ENCODE results near the gene NCAPG2. TPM values are rescaled to one million over a fixed set of nuclear protein-coding genes. Genes with fewer than 3 reads are reported as not detected.

Gene NCAPG2
- total and polyA plus RNA-seq, 10 of the 15 experiments (the other 5 are each of a cell fraction or from before 2014, with no cell fraction given): 11.2 to 78.2 (median 49.2) TPM

- Histone ChIP-seq H3K4me2 (ENCODE audit: control insufficient read depth, insufficient read depth) (no peak overlapping the region), H3K4me1 (ENCODE audit: control insufficient read depth, insufficient read depth, low read length) (peaks cover 15% of the 10 kb centered on the region), H3K9me3 (replicated peaks; ENCODE audit: control insufficient read depth, insufficient read depth, low read length) (no peaks in the 10 kb centered on the region), H4K20me1 (ENCODE audit: control insufficient read depth, insufficient read depth) (no peaks in the 10 kb centered on the region), H3K36me3 (ENCODE audit: control insufficient read depth in 2 of 2, insufficient read depth in 2 of 2, low read length in 1 of 2) (no peaks in the 10 kb centered on the region; a peak in 1 of 4 replicates), H3K4me3 (no peak overlapping the region), H3K79me2 (ENCODE audit: control insufficient read depth, insufficient read depth, low read length) (no peaks in the 10 kb centered on the region), H2AFZ (ENCODE audit: control insufficient read depth, low read depth, low read length) (no peak overlapping the region), H3K27me3 (replicated peaks in 1 of 2; ENCODE audit: control insufficient read depth in 2 of 2, insufficient read depth in 2 of 2, low read length in 1 of 2) (no peaks in the 10 kb centered on the region), H3K27ac (ENCODE audit: control insufficient read depth, insufficient read depth) (no peak overlapping the region), H3K9ac (ENCODE audit: control insufficient read depth, insufficient read depth, low read length) (no peak overlapping the region)
- CTCF ChIA-PET: interaction anchor here (1.2 to 2.5 kb wide), 2 partner anchors 74 to 361 kb away, joined by 3 to 9 read pairs; no protein-coding TSS in a partner anchor
- in situ Hi-C loops (cut with MboI): no loop called here
- no peak for ATAC-seq
- SMC1A ChIA-PET (ENCODE audit: uncharacterized antibody, unreplicated experiment): interaction anchor here (0.6 to 1.0 kb wide), 2 partner anchors 116 to 361 kb away, joined by 3 to 5 read pairs; no protein-coding TSS in a partner anchor
- no peak for FAIRE-seq
- WGBS (ENCODE audit: insufficient coverage, insufficient replicate concordance, low lambda C conversion rate, missing lambda C conversion rate): 88% methylated on average over 2 of the region's 2 CpGs
- no peak for DNase-seq (ENCODE audit: low read depth, low spot score)
- RAD21 ChIA-PET (ENCODE audit: unreplicated experiment): no interaction called here
- intact Hi-C loops (cut with micrococcal nuclease; ENCODE audit: unreplicated experiment): loop anchor here (10.0 kb wide), 1 partner anchor 359 kb away; no protein-coding TSS in a partner anchor
- no TSS peak for BruUV-seq (replicated peaks)
- TF ChIP-seq, protein P1, sequence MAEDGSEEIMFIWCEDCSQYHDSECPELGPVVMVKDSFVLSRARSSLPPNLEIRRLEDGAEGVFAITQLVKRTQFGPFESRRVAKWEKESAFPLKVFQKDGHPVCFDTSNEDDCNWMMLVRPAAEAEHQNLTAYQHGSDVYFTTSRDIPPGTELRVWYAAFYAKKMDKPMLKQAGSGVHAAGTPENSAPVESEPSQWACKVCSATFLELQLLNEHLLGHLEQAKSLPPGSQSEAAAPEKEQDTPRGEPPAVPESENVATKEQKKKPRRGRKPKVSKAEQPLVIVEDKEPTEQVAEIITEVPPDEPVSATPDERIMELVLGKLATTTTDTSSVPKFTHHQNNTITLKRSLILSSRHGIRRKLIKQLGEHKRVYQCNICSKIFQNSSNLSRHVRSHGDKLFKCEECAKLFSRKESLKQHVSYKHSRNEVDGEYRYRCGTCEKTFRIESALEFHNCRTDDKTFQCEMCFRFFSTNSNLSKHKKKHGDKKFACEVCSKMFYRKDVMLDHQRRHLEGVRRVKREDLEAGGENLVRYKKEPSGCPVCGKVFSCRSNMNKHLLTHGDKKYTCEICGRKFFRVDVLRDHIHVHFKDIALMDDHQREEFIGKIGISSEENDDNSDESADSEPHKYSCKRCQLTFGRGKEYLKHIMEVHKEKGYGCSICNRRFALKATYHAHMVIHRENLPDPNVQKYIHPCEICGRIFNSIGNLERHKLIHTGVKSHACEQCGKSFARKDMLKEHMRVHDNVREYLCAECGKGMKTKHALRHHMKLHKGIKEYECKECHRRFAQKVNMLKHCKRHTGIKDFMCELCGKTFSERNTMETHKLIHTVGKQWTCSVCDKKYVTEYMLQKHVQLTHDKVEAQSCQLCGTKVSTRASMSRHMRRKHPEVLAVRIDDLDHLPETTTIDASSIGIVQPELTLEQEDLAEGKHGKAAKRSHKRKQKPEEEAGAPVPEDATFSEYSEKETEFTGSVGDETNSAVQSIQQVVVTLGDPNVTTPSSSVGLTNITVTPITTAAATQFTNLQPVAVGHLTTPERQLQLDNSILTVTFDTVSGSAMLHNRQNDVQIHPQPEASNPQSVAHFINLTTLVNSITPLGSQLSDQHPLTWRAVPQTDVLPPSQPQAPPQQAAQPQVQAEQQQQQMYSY (CRISPR knock-in tag; IDR thresholded peaks at IDR 0.05): no peak
- TF ChIP-seq ZNF24 (IDR thresholded peaks at IDR 0.05): no peak
- no peak for TF ChIP-seq MTA2 (IDR thresholded peaks at IDR 0.05; ENCODE audit: low read depth)
- TF ChIP-seq YBX1 (IDR thresholded peaks at IDR 0.05): no peak
- no peak for TF ChIP-seq TCF12 (IDR thresholded peaks at IDR 0.05; ENCODE audit: low read depth, low read length)
- TF ChIP-seq PAX5 (IDR thresholded peaks at IDR 0.05; ENCODE audit: borderline replicate concordance, low read depth, low read length): no peak
- no peak for TF ChIP-seq ZZZ3 (IDR thresholded peaks at IDR 0.05; ENCODE audit: control insufficient read depth, insufficient read length, low read depth)
- TF ChIP-seq BMI1 (IDR thresholded peaks at IDR 0.05; ENCODE audit: borderline replicate concordance): no peak
- POLR2A ChIA-PET: no interaction called here
Observed at GRCh38 chr7:158616050-158616449, 88.6 kb downstream of the NCAPG2 start.
